GM12801 (cell line): ENCODE measurements around the gene EARS2.

Source experiments
- CTCF ChIP-seq: IDR thresholded peaks from one replicate; pipeline ENCODE4 v1.5.1; 2011; ENCODE audit warnings: control low read depth; ENCODE audit not compliant: insufficient read length; ENCODE audit errors: extremely low read depth

EARS2 gene

DNA sequence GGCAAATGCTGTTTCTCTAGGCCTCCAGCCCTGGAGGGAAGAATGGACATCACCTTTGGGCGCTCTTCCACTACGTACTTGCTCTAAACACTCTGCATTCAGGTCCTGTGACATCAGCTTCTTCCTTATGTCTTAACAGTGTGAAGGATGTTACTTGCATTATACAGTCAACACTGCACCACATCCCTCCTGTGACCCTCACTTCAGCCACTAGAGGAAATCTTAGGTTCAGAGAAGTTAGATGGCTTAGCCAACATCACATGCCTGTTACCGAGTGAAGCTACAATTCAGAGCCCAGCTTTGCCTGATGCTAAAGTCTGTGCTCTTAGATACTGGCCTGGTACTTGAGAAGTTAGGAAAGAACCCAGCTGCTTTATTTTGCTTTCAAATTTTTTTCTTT, 18.7 kb upstream of the EARS2 start:
- TF ChIP-seq CTCF = no peak

DNA sequence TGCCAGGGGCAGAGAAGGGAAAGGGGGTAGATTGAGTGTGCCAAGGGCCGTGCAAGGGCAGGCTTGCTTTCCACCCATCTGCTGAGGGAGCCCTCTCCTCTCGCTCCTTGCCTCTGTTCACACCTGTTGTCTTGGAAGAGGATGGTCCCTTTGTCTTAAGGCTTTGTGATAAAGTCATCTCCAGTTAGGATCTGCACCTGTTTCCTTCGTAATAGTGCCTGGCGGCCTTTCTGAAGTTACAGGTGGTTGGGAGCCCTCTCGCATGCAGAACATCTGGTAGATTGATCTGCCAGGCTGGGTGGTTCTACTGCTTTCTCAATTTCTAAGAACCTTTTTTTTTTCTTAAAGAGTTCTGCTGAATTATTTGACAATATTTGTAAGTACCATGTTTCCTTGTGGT, 16.7 kb upstream of the EARS2 start:
- TF ChIP-seq CTCF = no peak

- no peak for TF ChIP-seq CTCF
Measured at GRCh38 chr16:23572394-23572793, 15.2 kb upstream of the EARS2 start.

GRCh38 chr16:23571895-23572294, 14.7 kb upstream of the EARS2 start:
- TF ChIP-seq CTCF = no peak

GRCh38 chr16:23570992-23571632, 14.0 kb upstream of the EARS2 start:
- TF ChIP-seq CTCF = no peak

DNA sequence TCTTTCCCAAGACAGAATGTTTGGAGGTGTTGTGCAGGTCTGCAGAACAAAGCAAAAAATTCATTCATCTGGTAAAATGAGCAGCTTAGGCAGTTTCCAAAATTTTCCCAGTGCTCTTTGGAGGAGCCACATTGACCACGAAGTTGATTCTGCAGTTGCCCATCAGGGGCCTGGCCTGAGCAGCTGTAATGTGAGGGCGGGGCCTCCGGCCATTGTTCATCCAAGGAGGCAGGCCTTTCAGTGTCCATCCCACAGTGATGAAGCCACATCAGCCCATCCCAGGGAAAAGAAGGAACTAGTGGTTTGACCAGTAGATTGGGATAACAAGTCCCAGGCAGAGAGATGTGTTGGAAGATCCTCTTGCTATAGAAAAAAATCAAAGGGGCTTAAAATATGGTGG, 10.5 kb upstream of the EARS2 start:
- TF ChIP-seq CTCF = no peak

- TF ChIP-seq CTCF = no peak
Measured at GRCh38 chr16:23566724-23567123, 9.6 kb upstream of the EARS2 start.
